Fibroblast of mammary gland (primary cell): Measurements from ENCODE around the gene LEKR1.
A peak's percentile ranks its signal among the peaks of the same experiment; 100 is the strongest.

Source experiments
- DNase-seq: peaks from one replicate; pipeline ENCODE4 v3.0.0-alpha.2; 2010; ENCODE audit warnings: low read depth
- H3K4me3 ChIP-seq: 2 replicates; pipeline ENCODE4 v1.5.1; 2011; ENCODE audit warnings: low read depth, mild to moderate bottlenecking, low read length, moderate library complexity; ENCODE audit not compliant: control insufficient read depth
- CTCF ChIP-seq: conservative IDR thresholded peaks from 2 replicates; pipeline ENCODE4 v1.5.1; 2011; ENCODE audit warnings: low read depth, low read length, inconsistent platforms; ENCODE audit not compliant: control insufficient read depth, insufficient read depth

The LEKR1 gene

GRCh38 chr3:157077565-157077991, 251.4 kb downstream of the LEKR1 start:
- DNase-seq, result peak; percentile 99
- peak; percentile 65 for TF ChIP-seq CTCF
- no peak overlapping the region for H3K4me3 ChIP-seq

- TF ChIP-seq CTCF, result no peak
- peak; percentile 73 for DNase-seq
- H3K4me3 ChIP-seq, result no peak overlapping the region
Measured at GRCh38 chr3:157078131-157078810, 252.1 kb downstream of the LEKR1 start.

- H3K4me3 ChIP-seq, result no peak overlapping the region
- DNase-seq, result no peak
- no peak for TF ChIP-seq CTCF
Measured at GRCh38 chr3:157078811-157079185, 252.6 kb downstream of the LEKR1 start.

- no peak overlapping the region for H3K4me3 ChIP-seq
- no peak for TF ChIP-seq CTCF
- DNase-seq, result peak; percentile 55
Measured at GRCh38 chr3:157079676-157080369, 253.7 kb downstream of the LEKR1 start.

- peak; percentile 95 for DNase-seq
- TF ChIP-seq CTCF, result peak; percentile 90
- H3K4me3 ChIP-seq, result no peak overlapping the region
Measured at GRCh38 chr3:157081626-157082210, 255.6 kb downstream of the LEKR1 start.

- no peak for TF ChIP-seq CTCF
Measured at GRCh38 chr3:157082305-157082982, 256.3 kb downstream of the LEKR1 start.

More at GRCh38 chr3:157082305-157082982, 256.3 kb downstream of the LEKR1 start:
- H3K4me3 ChIP-seq, result no peak overlapping the region
- peak; percentile 93 for DNase-seq
